Calu3 (cell line): ENCODE measurements around the gene OAS2. TPM values are rescaled to one million over a fixed set of nuclear protein-coding genes. Genes with fewer than 3 reads are reported as not detected.

Experiments used
- BruUV-seq: library from RNA; stranded (reverse); fragments of 400-500 nt; replicated peaks from 2 replicates; lab custom pipeline; 2021; lab: Mats Ljungman, UMichigan
- CTCF ChIA-PET: fragments of 300-600 bp; sonication (Branson Sonifier 250); formaldehyde crosslinking; loops from one replicate; lab custom pipeline; 2022; ENCODE audit warnings: antibody characterized with exemption; lab: Charles Lee
- DNase-seq: peaks from one replicate; pipeline ENCODE4 v3.0.0; 2022
- H3K27ac Mint-ChIP-seq: one replicate; pipeline ENCODE4 v1.8.0; 2022; ENCODE audit warnings: mixed read lengths; ENCODE audit not compliant: unreplicated experiment
- H3K27me3 Mint-ChIP-seq: one replicate; pipeline ENCODE4 v1.8.0; 2022; ENCODE audit warnings: mixed read lengths; ENCODE audit not compliant: unreplicated experiment
- H3K36me3 Mint-ChIP-seq: one replicate; pipeline ENCODE4 v1.8.0; 2022; ENCODE audit warnings: mild to moderate bottlenecking, moderate library complexity, mixed read lengths; ENCODE audit not compliant: insufficient read depth, unreplicated experiment
- H3K4me1 Mint-ChIP-seq: one replicate; pipeline ENCODE4 v1.8.0; 2022; ENCODE audit warnings: mild to moderate bottlenecking, low read depth, mixed read lengths; ENCODE audit not compliant: unreplicated experiment
- H3K4me3 Mint-ChIP-seq: one replicate; pipeline ENCODE4 v1.8.0; 2022; ENCODE audit warnings: mild to moderate bottlenecking, low read depth, moderate library complexity, mixed read lengths; ENCODE audit not compliant: unreplicated experiment
- H3K9me3 Mint-ChIP-seq: one replicate; pipeline ENCODE4 v1.8.0; 2022; ENCODE audit warnings: low read depth, mixed read lengths; ENCODE audit not compliant: unreplicated experiment
- intact Hi-C: fragments of 100-400 bp; cut with micrococcal nuclease; formaldehyde crosslinking; loops from one replicate; pipeline ENCODE4 v1.10.0; 2022; ENCODE audit not compliant: unreplicated experiment
- total RNA-seq: library from RNA; stranded (reverse); gene quantifications from 2 replicates; pipeline ENCODE4 v1.2.3, GENCODE V29; 2022
- TF ChIP-seq, protein P1 (sequence below): fragments of 200-600 bp; IDR thresholded peaks from one replicate; pipeline ENCODE4 v1.8.0; 2022; ENCODE audit warnings: antibody characterized with exemption; ENCODE audit not compliant: unreplicated experiment

The OAS2 gene
- total RNA-seq, 1 experiment from 2014 or later = 58.1 TPM

DNA sequence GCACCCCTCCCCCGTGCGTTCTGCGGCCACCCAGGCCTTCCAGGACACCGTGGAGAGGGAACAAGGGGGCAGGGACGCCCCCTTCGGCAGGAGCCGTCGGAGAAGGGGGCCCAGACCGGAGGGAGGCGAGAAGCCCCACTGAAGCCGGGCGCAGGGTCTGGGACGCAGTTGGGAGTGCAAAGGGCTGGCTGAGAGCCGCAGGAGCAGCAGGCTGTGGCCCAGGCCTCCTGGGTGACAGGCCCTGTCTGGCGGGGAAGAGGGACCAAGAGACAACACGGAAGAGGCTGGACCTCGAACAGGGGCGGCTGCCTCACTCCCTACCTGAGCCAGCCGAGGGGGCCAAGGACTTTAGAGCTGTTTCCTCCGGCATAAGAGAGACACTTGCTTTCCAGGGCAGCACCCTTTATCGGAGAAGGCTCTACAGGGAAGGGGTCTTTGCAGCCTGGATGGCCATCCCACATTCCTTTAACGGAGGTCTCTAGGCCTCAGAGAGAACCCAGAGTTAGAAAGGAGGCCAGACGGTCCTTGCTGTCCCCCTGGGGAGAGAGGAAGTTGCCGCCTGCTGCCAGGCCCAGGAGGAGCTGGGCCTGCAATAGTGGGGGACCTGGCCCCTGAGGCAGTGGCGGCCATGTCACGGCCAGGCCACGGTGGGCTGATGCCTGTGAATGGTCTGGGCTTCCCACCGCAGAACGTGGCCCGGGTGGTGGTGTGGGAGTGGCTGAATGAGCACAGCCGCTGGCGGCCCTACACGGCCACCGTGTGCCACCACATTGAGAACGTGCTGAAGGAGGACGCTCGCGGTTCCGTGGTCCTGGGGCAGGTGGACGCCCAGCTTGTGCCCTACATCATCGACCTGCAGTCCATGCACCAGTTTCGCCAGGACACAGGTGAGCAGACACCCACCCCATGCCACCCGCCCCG lies 79.5 kb downstream of the OAS2 start:
- TF ChIP-seq, protein P1, sequence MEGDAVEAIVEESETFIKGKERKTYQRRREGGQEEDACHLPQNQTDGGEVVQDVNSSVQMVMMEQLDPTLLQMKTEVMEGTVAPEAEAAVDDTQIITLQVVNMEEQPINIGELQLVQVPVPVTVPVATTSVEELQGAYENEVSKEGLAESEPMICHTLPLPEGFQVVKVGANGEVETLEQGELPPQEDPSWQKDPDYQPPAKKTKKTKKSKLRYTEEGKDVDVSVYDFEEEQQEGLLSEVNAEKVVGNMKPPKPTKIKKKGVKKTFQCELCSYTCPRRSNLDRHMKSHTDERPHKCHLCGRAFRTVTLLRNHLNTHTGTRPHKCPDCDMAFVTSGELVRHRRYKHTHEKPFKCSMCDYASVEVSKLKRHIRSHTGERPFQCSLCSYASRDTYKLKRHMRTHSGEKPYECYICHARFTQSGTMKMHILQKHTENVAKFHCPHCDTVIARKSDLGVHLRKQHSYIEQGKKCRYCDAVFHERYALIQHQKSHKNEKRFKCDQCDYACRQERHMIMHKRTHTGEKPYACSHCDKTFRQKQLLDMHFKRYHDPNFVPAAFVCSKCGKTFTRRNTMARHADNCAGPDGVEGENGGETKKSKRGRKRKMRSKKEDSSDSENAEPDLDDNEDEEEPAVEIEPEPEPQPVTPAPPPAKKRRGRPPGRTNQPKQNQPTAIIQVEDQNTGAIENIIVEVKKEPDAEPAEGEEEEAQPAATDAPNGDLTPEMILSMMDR = no peak
- DNase-seq = no peak
- CTCF ChIA-PET = no interaction called here
- H3K36me3 Mint-ChIP-seq = no peaks in the 10 kb centered on the region
- no peak overlapping the region for H3K27ac Mint-ChIP-seq
- H3K9me3 Mint-ChIP-seq = no peaks in the 10 kb centered on the region
- H3K4me1 Mint-ChIP-seq = no peaks in the 10 kb centered on the region
- H3K4me3 Mint-ChIP-seq = no peak overlapping the region
- BruUV-seq = no TSS peak
- intact Hi-C loops = no loop called here
- H3K27me3 Mint-ChIP-seq = peaks cover 36% of the 10 kb centered on the region

DNA sequence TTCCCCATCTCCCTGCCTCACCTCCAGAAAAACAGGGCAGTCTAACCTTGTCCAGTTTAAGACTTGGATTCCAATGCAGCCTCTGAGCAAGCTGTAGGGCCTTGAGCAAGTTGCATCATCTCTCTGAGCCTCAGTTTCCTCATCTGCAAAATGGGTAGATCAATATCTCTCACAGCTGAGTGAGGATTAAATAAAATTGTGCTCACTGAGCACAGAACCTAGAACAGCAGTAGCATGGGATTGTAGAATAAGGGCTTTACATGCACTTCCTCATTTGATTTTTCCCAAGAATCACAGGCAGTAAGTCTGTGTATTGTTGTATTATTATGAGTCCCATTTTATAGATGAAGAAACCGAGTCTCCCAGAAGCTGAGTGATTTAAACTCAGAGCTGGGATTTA lies 80.2 kb downstream of the OAS2 start:
- intact Hi-C loops = no loop called here
- Mint-ChIP-seq H3K27me3 (peaks cover 29% of the 10 kb centered on the region), H3K36me3 (no peaks in the 10 kb centered on the region), H3K4me1 (no peaks in the 10 kb centered on the region), H3K4me3 (no peak overlapping the region), H3K27ac (no peak overlapping the region), H3K9me3 (no peaks in the 10 kb centered on the region)
- no peak for DNase-seq
- CTCF ChIA-PET = no interaction called here
- TF ChIP-seq, protein P1 = no peak
- BruUV-seq = no TSS peak

DNA sequence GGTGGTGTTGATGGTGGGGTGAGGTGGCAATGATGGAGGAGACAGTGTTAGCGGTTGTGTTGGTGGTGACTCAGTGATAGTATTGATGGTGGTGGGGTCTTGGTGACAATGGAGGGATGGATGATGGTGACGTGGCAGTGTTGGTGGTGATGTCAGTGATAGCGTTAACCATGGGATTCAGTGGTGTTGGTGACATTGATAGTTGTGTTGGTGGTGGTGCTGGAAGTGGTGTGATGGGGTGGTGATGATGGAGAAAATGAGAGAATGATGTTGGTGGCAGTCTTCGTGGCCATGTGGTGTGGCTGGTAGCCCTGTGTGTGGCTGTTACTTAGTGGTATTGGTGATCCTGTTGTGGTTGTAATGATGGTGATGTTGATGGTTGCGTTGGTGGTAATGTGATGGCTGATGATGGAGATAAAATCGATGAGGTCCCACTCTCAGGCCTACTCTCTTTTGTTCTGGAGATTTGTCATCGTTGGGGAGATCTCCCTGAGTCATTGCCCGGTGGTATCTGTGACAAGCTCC lies 80.8 kb downstream of the OAS2 start:
- H3K4me3 Mint-ChIP-seq = no peak overlapping the region

DNA sequence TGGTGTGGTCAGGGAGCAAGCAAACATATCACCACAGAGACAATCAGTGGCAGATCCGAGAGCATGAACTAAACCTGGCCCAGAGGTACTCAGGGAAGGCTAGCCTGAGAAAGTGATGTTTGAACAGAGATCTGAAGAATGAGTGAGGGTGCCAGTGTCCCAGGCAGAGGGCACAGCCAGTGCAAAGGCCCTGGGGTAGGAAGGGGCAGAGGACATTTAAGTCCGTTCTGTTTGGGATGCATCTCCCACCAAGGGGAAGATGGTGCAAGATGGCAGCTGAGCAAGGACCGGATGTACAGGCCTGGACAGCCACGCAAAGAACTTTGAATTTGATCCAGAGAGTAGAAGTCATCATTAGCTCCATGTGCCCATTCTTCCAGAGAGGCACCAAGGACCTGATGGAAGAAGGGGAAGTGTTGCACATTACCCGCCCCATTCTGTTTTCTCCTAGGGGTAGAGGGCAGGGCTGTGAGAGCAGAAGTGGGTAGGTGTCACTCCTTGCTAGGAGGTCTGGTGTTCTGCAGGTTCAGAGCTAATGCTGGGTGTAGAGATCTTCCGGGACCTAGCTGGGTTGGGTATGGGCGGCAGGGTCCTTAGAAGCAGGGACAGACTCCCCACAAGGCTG lies 82.1 kb downstream of the OAS2 start:
- no TSS peak for BruUV-seq
- TF ChIP-seq, protein P1 = no peak
- Mint-ChIP-seq H3K4me1 (no peaks in the 10 kb centered on the region), H3K27ac (no peak overlapping the region), H3K27me3 (peaks cover 10% of the 10 kb centered on the region), H3K4me3 (no peak overlapping the region), H3K9me3 (no peaks in the 10 kb centered on the region), H3K36me3 (peaks cover 5% of the 10 kb centered on the region)
- intact Hi-C loops = no loop called here
- CTCF ChIA-PET = no interaction called here
- no peak for DNase-seq

More for the DNA sequence above, 80.8 kb downstream of the OAS2 start:
- BruUV-seq = no TSS peak
- no peak for DNase-seq
- no peaks in the 10 kb centered on the region for H3K4me1 Mint-ChIP-seq
- TF ChIP-seq, protein P1 = no peak
- H3K9me3 Mint-ChIP-seq = no peaks in the 10 kb centered on the region
- H3K36me3 Mint-ChIP-seq = no peaks in the 10 kb centered on the region
- intact Hi-C loops = no loop called here
- CTCF ChIA-PET = no interaction called here
- H3K27ac Mint-ChIP-seq = no peak overlapping the region
- peaks cover 23% of the 10 kb centered on the region for H3K27me3 Mint-ChIP-seq
